SU-DHL-6 (cell line): Measurements from ENCODE around the gene CARD9.

ENCODE experiments used
- H2AFZ ChIP-seq: fragments of 200-600 bp; sonication (generic); 2 replicates; pipeline ENCODE4 v1.6.1; 2014; ENCODE audit warnings: low read depth, mild to moderate bottlenecking, moderate library complexity, mixed read lengths, antibody characterized with exemption, low read length; ENCODE audit not compliant: severe bottlenecking
- H3F3A ChIP-seq: fragments of 200-600 bp; shearing (Covaris generic); 2 replicates; pipeline ENCODE4 v1.6.0; 2016; ENCODE audit warnings: antibody characterized with exemption, mild to moderate bottlenecking; ENCODE audit not compliant: insufficient read depth
- H3K27ac ChIP-seq: fragments of 200-600 bp; sonication (generic); 2 replicates; pipeline ENCODE4 v1.5.1; 2016; ENCODE audit warnings: low read depth, mild to moderate bottlenecking, low read length, moderate library complexity, mixed read lengths
- H3K27me3 ChIP-seq: fragments of 200-600 bp; sonication (generic), shearing (Covaris generic); 2 replicates; pipeline ENCODE4 v1.6.0; 2014; ENCODE audit warnings: mild to moderate bottlenecking, low read length
- H3K36me3 ChIP-seq: fragments of 200-600 bp; sonication (generic); 2 replicates; pipeline ENCODE4 v1.6.1; 2014; ENCODE audit warnings: mild to moderate bottlenecking, low read length, mixed read lengths
- H3K4me2 ChIP-seq: fragments of 300-600, 200-600 bp; shearing (Covaris generic), sonication (generic); 2 replicates; pipeline ENCODE4 v1.6.0; 2014; ENCODE audit warnings: low read length, low read depth, mild to moderate bottlenecking; ENCODE audit not compliant: poor library complexity, severe bottlenecking
- H3K4me3 ChIP-seq: fragments of 200-600 bp; sonication (generic); 2 replicates; pipeline ENCODE4 v1.5.1; 2014; ENCODE audit warnings: antibody characterized with exemption, low read length, mild to moderate bottlenecking, mixed read lengths; ENCODE audit not compliant: insufficient read depth, poor library complexity, severe bottlenecking
- H3K79me2 ChIP-seq: fragments of 200-600 bp; sonication (generic); 2 replicates; pipeline ENCODE4 v1.6.1; 2014; ENCODE audit warnings: mild to moderate bottlenecking, low read length, moderate library complexity; ENCODE audit not compliant: insufficient read depth
- H3K9ac ChIP-seq: fragments of 200-600 bp; sonication (generic); 2 replicates; pipeline ENCODE4 v1.7.0; 2014; ENCODE audit warnings: mild to moderate bottlenecking, low read length
- H3K9me2 ChIP-seq: fragments of 200-600 bp; sonication (generic); replicated peaks from 2 replicates; pipeline ENCODE4 v1.6.1; 2014; ENCODE audit warnings: low read length; ENCODE audit not compliant: insufficient read depth
- H3K9me3 ChIP-seq: fragments of 200-600 bp; sonication (generic); 2 replicates; pipeline ENCODE4 v1.6.1; 2014; ENCODE audit warnings: low read length, mixed read lengths; ENCODE audit not compliant: insufficient read depth
- H4K20me1 ChIP-seq: fragments of 200-600 bp; sonication (generic); 2 replicates; pipeline ENCODE4 v1.6.1; 2014; ENCODE audit warnings: low read depth, mild to moderate bottlenecking, antibody characterized with exemption, low read length, moderate library complexity, mixed read lengths
- CTCF ChIP-seq: fragments of 200-600 bp; sonication (generic); IDR thresholded peaks from one replicate; pipeline ENCODE4 v1.5.1; 2017; ENCODE audit warnings: antibody characterized with exemption, mild to moderate bottlenecking, low read length, moderate library complexity; ENCODE audit not compliant: insufficient read depth, poor library complexity, severe bottlenecking
- EZH2phosphoT487 ChIP-seq: fragments of 200-600 bp; sonication (generic), shearing (Covaris generic); conservative IDR thresholded peaks from 2 replicates; pipeline ENCODE4 v1.6.1; 2018; ENCODE audit warnings: mild to moderate bottlenecking, antibody characterized with exemption, low read length, moderate library complexity, mixed read lengths

Gene CARD9

GRCh38 chr9:136400038-136400834 is 26.8 kb upstream of the CARD9 start, which contains the start of gene SNAPC4:
TSS of gene SNAPC4 (minus strand) at chr9:136400170. CDS start at chr9:136398428, 1,742 bp downstream.
- H3F3A ChIP-seq, result peaks cover 11% of the 10 kb centered on the region; the same call in 1 of the 2 replicates
- peaks cover 22% of the 10 kb centered on the region for H3K79me2 ChIP-seq
- H2AFZ ChIP-seq, result peak within 1 kb of the TSS; percentile 32
- H3K9me2 ChIP-seq, result no peaks in the 10 kb centered on the region
- H4K20me1 ChIP-seq, result no peaks in the 10 kb centered on the region; the same call in 1 of the 2 replicates
- H3K27ac ChIP-seq, result peak within 1 kb of the TSS; percentile 38
- peak within 1 kb of the TSS; percentile 79 for H3K4me2 ChIP-seq
- peak within 1 kb of the TSS; percentile 94 for H3K4me3 ChIP-seq
- no peaks in the 10 kb centered on the region for H3K27me3 ChIP-seq
- no peaks in the 10 kb centered on the region for H3K9me3 ChIP-seq
- peak within 1 kb of the TSS; percentile 90 for H3K9ac ChIP-seq
- TF ChIP-seq EZH2phosphoT487 (no peak), CTCF (peak; percentile 77)
- 0 out of 2 replicates have a peak, but pooled peaks cover 3% of the 10 kb centered on the region for H3K36me3 ChIP-seq

GRCh38 chr9:136399176-136400037 is 25.9 kb upstream of the CARD9 start:
- Histone ChIP-seq H3K36me3 (no peaks in the 10 kb centered on the region), H3K4me3 (peak overlapping the region; percentile 94), H3K9me2 (no peaks in the 10 kb centered on the region), H3K27ac (peak overlapping the region; percentile 38), H4K20me1 (no peaks in the 10 kb centered on the region; the same call in 1 of the 2 replicates), H3F3A (peaks cover 11% of the 10 kb centered on the region; the same call in 1 of the 2 replicates), H3K9me3 (no peaks in the 10 kb centered on the region), H3K27me3 (no peaks in the 10 kb centered on the region), H2AFZ (peak overlapping the region; percentile 32), H3K4me2 (peak overlapping the region; percentile 79), H3K79me2 (peaks cover 22% of the 10 kb centered on the region), H3K9ac (peak overlapping the region; percentile 90)
- TF ChIP-seq CTCF, result no peak
- no peak for TF ChIP-seq EZH2phosphoT487

GRCh38 chr9:136398286-136398685 is 24.8 kb upstream of the CARD9 start:
- Histone ChIP-seq H3K27ac (no peak overlapping the region), H3K4me3 (no peak overlapping the region), H3K9ac (peak overlapping the region; percentile 90), H3K4me2 (peak overlapping the region; percentile 79), H3K9me3 (no peaks in the 10 kb centered on the region), H3K36me3 (no peaks in the 10 kb centered on the region), H3K79me2 (peaks cover 22% of the 10 kb centered on the region), H3K9me2 (no peaks in the 10 kb centered on the region), H4K20me1 (no peaks in the 10 kb centered on the region; the same call in 1 of the 2 replicates), H3F3A (peaks cover 11% of the 10 kb centered on the region; the same call in 1 of the 2 replicates), H3K27me3 (no peaks in the 10 kb centered on the region), H2AFZ (no peak overlapping the region)
- no peak for TF ChIP-seq EZH2phosphoT487
- TF ChIP-seq CTCF, result no peak
